GM13977 (cell line): Measurements from ENCODE around the gene GNAZ.
A peak's percentile ranks its signal among the peaks of the same experiment; 100 is the strongest.

ENCODE experiments used
- DNase-seq: peaks from one replicate; pipeline ENCODE4 v3.0.0; 2012; ENCODE audit warnings: low spot score
- CTCF ChIP-seq: IDR thresholded peaks from 2 replicates; pipeline ENCODE4 v1.5.1; 2012; ENCODE audit warnings: mild to moderate bottlenecking, control low read depth; ENCODE audit not compliant: insufficient read depth; ENCODE audit errors: extremely low read depth, missing control alignments
- in situ Hi-C: fragments of 300-500 bp; cut with MboI; formaldehyde crosslinking; loops from one replicate; pipeline ENCODE4 v1.12.0; 2022; ENCODE audit warnings: low sequenced_read_pairs, low pct_unique_long_range_greater_than_20kb, mixed read lengths, inconsistent platforms; ENCODE audit not compliant: unreplicated experiment

The GNAZ gene

GRCh38 chr22:23054531-23055257 is 15.6 kb upstream of the GNAZ start:
- DNase-seq: peak; percentile 63
- in situ Hi-C loops: no loop called here
- no peak for TF ChIP-seq CTCF

GRCh38 chr22:23055449-23056179 is 14.7 kb upstream of the GNAZ start:
- DNase-seq: no peak
- in situ Hi-C loops: no loop called here
- TF ChIP-seq CTCF: no peak

- in situ Hi-C loops: no loop called here
- TF ChIP-seq CTCF: no peak
- no peak for DNase-seq
Observed at GRCh38 chr22:23057331-23057730, 13.0 kb upstream of the GNAZ start.

- TF ChIP-seq CTCF: no peak
- no peak for DNase-seq
- in situ Hi-C loops: no loop called here
Observed at GRCh38 chr22:23058063-23058462, 12.3 kb upstream of the GNAZ start.

GRCh38 chr22:23058481-23059283 is 11.6 kb upstream of the GNAZ start:
- no peak for TF ChIP-seq CTCF
- DNase-seq: no peak
- in situ Hi-C loops: no loop called here

- no peak for DNase-seq
- in situ Hi-C loops: no loop called here
- TF ChIP-seq CTCF: no peak
Observed at GRCh38 chr22:23059284-23059948, 10.9 kb upstream of the GNAZ start.
